GM23248 (cell line): ENCODE results near the gene PRDX2. TPM values are rescaled to one million over a fixed set of nuclear protein-coding genes. Genes with fewer than 3 reads are reported as not detected.

ENCODE experiments used
- DNase-seq: peaks from one replicate; pipeline ENCODE4 v3.0.0-alpha.2; 2015
- H2AFZ ChIP-seq: fragments of 200-600 bp; sonication (generic); 2 replicates; pipeline ENCODE4 v1.6.1; 2016; ENCODE audit warnings: antibody characterized with exemption
- H3F3A ChIP-seq: fragments of 200-600 bp; sonication (generic); 2 replicates; pipeline ENCODE4 v1.6.1; 2016; ENCODE audit warnings: mild to moderate bottlenecking, antibody characterized with exemption, mixed run types; ENCODE audit not compliant: insufficient read depth
- H3K27ac ChIP-seq: fragments of 200-600 bp; sonication (generic); 2 replicates; pipeline ENCODE4 v1.5.1; 2016; ENCODE audit warnings: mild to moderate bottlenecking
- H3K27me3 ChIP-seq: fragments of 200-600 bp; sonication (generic); replicated peaks from 2 replicates; pipeline ENCODE4 v1.6.1; 2016; ENCODE audit warnings: mild to moderate bottlenecking; ENCODE audit not compliant: insufficient read depth
- H3K36me3 ChIP-seq: fragments of 200-600 bp; sonication (generic); 2 replicates; pipeline ENCODE4 v1.6.1; 2016; ENCODE audit warnings: low read depth, mild to moderate bottlenecking
- H3K4me1 ChIP-seq: fragments of 200-600 bp; sonication (generic); 2 replicates; pipeline ENCODE4 v1.6.1; 2016; ENCODE audit warnings: mild to moderate bottlenecking; ENCODE audit not compliant: insufficient read depth
- H3K4me2 ChIP-seq: fragments of 200-600 bp; sonication (generic); one replicate; pipeline ENCODE4 v1.6.1; 2016; ENCODE audit warnings: mild to moderate bottlenecking; ENCODE audit not compliant: unreplicated experiment
- H3K4me3 ChIP-seq: fragments of 200-600 bp; sonication (generic); 2 replicates; pipeline ENCODE4 v1.5.1; 2016; ENCODE audit warnings: mild to moderate bottlenecking
- H3K79me2 ChIP-seq: fragments of 200-600 bp; sonication (generic); 2 replicates; pipeline ENCODE4 v1.6.1; 2016; ENCODE audit warnings: mild to moderate bottlenecking; ENCODE audit not compliant: insufficient read depth
- H3K9ac ChIP-seq: fragments of 200-600 bp; sonication (generic); 2 replicates; pipeline ENCODE4 v1.6.1; 2016; ENCODE audit warnings: mild to moderate bottlenecking
- H3K9me2 ChIP-seq: fragments of 200-600 bp; sonication (generic); 2 replicates; pipeline ENCODE4 v1.6.1; 2016; ENCODE audit warnings: mixed run types, mild to moderate bottlenecking, moderate library complexity; ENCODE audit not compliant: insufficient read depth
- H3K9me3 ChIP-seq: fragments of 200-600 bp; sonication (generic); one replicate; pipeline ENCODE4 v1.6.1; 2017; ENCODE audit warnings: low read depth
- H4K20me1 ChIP-seq: fragments of 200-600 bp; sonication (generic); 2 replicates; pipeline ENCODE4 v1.6.0; 2016; ENCODE audit not compliant: insufficient read depth
- EZH2 ChIP-seq: fragments of 200-600 bp; sonication (generic); IDR thresholded peaks from 2 replicates; pipeline ENCODE4 v1.6.1; 2018; ENCODE audit warnings: antibody characterized with exemption, mild to moderate bottlenecking; ENCODE audit not compliant: insufficient read depth, poor library complexity, severe bottlenecking
- EZH2phosphoT487 ChIP-seq: fragments of 200-600 bp; sonication (generic); IDR thresholded peaks from 2 replicates; pipeline ENCODE4 v1.6.1; 2018; ENCODE audit warnings: antibody characterized with exemption, moderate library complexity, mild to moderate bottlenecking, low read depth; ENCODE audit not compliant: insufficient read depth
- WGBS, 2 experiments: methylation state at CpG; one replicate each; pipeline ENCODE4 v1.1.6; 2015 to 2017; ENCODE audit warnings: low lambda C conversion rate in 2 of 2, low coverage in 1 of 2; ENCODE audit errors: missing lambda C conversion rate in 2 of 2; 5-methylcytosine and 5-hydroxymethylcytosine counted together
- in situ Hi-C: fragments of 300-500 bp; cut with MboI; formaldehyde crosslinking; loops from 2 replicates; pipeline ENCODE4 v1.15.0; 2020
- microRNA-seq: library from miRNA; unstranded; fragments of <30 nt; microRNA quantifications from one replicate; pipeline ENCODE4, GENCODE V29; 2016; ENCODE audit warnings: borderline number of aligned reads
- polyA plus RNA-seq: library from polyadenylated mRNA; unstranded; fragments of >200 nt; fragmentation: Nextera tagmentation; extraction: Ambion mirVana; gene quantifications from 2 replicates; pipeline ENCODE4 v1.2.1, GENCODE V29; 2016
- small RNA-seq: library from RNA; depleted of rRNA; stranded (forward); fragments of <200 nt; gene quantifications from one replicate; pipeline ENCODE3, GENCODE V24; 2014; ENCODE audit warnings: low read depth, low replicate concordance
- total RNA-seq: library from RNA; depleted of rRNA; stranded (reverse); fragments of >200 nt; shearing (Covaris generic); gene quantifications from 2 replicates; pipeline ENCODE4 v1.2.3, GENCODE V29; 2014; rRNA removed

The PRDX2 gene
- total and polyA plus RNA-seq, 2 experiments from 2014 or later: 230 to 252 TPM

GRCh38 chr19:12751635-12752034 is 50.0 kb downstream of the PRDX2 start, which contains the start of gene BEST2:
TSS of gene BEST2 (plus strand) at chr19:12751791. CDS start at chr19:12752593, 802 bp downstream.
- H3K27ac ChIP-seq: no peak within 1 kb of the TSS
- 0 out of 2 replicates have a peak, but pooled peaks cover 4% of the 10 kb centered on the region for H3K4me1 ChIP-seq
- H3K9me2 ChIP-seq: no peaks in the 10 kb centered on the region
- H3K36me3 ChIP-seq: no peaks in the 10 kb centered on the region
- no peaks in the 10 kb centered on the region for H3K9me3 ChIP-seq
- 0 out of 2 replicates have a peak, but pooled peaks cover 5% of the 10 kb centered on the region for H3K27me3 ChIP-seq
- no peak within 1 kb of the TSS for H3K9ac ChIP-seq
- H3K79me2 ChIP-seq: no peaks in the 10 kb centered on the region
- H3K4me2 ChIP-seq: no peak within 1 kb of the TSS
- no peak within 1 kb of the TSS for H3K4me3 ChIP-seq
- WGBS, 2 experiments: 66 to 70% methylated on average over 9 to 14 of the region's 14 CpGs
- H2AFZ ChIP-seq: no peak within 1 kb of the TSS
- in situ Hi-C loops: no loop called here
- no peaks in the 10 kb centered on the region for H3F3A ChIP-seq
- TF ChIP-seq EZH2phosphoT487 (no peak), EZH2 (no peak)
- DNase-seq: no peak
- H4K20me1 ChIP-seq: no peaks in the 10 kb centered on the region

GRCh38 chr19:12750851-12751250 is 50.7 kb downstream of the PRDX2 start:
- TF ChIP-seq EZH2phosphoT487 (no peak), EZH2 (no peak)
- Histone ChIP-seq H3K4me1 (0 out of 2 replicates have a peak, but pooled peaks cover 4% of the 10 kb centered on the region), H3K9ac (no peak overlapping the region), H3K79me2 (no peaks in the 10 kb centered on the region), H3K36me3 (peaks cover 2% of the 10 kb centered on the region; the same call in 1 of the 2 replicates), H3K27ac (no peak overlapping the region), H4K20me1 (no peaks in the 10 kb centered on the region), H3K4me3 (no peak overlapping the region), H3K27me3 (0 out of 2 replicates have a peak, but pooled peaks cover 5% of the 10 kb centered on the region), H3K9me2 (no peaks in the 10 kb centered on the region), H3K9me3 (no peaks in the 10 kb centered on the region), H3F3A (no peaks in the 10 kb centered on the region), H2AFZ (no peak overlapping the region), H3K4me2 (no peak overlapping the region)
- DNase-seq: peak; percentile 66
- in situ Hi-C loops: no loop called here
- 46 to 51% methylated on average over 9 of the region's 9 CpGs for WGBS, 2 experiments

GRCh38 chr19:12749938-12750521 is 51.6 kb downstream of the PRDX2 start:
- H3K4me3 ChIP-seq: no peak overlapping the region
- peak; percentile 33 for DNase-seq
- 39 to 44% methylated on average over 24 of the region's 24 CpGs for WGBS, 2 experiments
- no peaks in the 10 kb centered on the region for H4K20me1 ChIP-seq
- no peaks in the 10 kb centered on the region for H3K79me2 ChIP-seq
- in situ Hi-C loops: no loop called here
- H3K27me3 ChIP-seq: 0 out of 2 replicates have a peak, but pooled peaks cover 5% of the 10 kb centered on the region
- no peaks in the 10 kb centered on the region for H3K9me2 ChIP-seq
- no peak for TF ChIP-seq EZH2phosphoT487
- no peak for TF ChIP-seq EZH2
- H3K36me3 ChIP-seq: peaks cover 4% of the 10 kb centered on the region; the same call in 1 of the 2 replicates
- H3K4me1 ChIP-seq: 0 out of 2 replicates have a peak, but pooled peaks cover 4% of the 10 kb centered on the region
- no peak overlapping the region for H3K9ac ChIP-seq
- no peak overlapping the region for H2AFZ ChIP-seq
- no peaks in the 10 kb centered on the region for H3F3A ChIP-seq
- H3K4me2 ChIP-seq: no peak overlapping the region
- H3K9me3 ChIP-seq: no peaks in the 10 kb centered on the region
- H3K27ac ChIP-seq: no peak overlapping the region

GRCh38 chr19:12748489-12748888 is 53.1 kb downstream of the PRDX2 start:
- Histone ChIP-seq H3K9me2 (no peaks in the 10 kb centered on the region), H3K4me3 (no peak overlapping the region), H3K9ac (no peak overlapping the region), H3K4me2 (no peak overlapping the region), H3K9me3 (no peaks in the 10 kb centered on the region), H2AFZ (no peak overlapping the region), H3K27ac (no peak overlapping the region), H4K20me1 (no peaks in the 10 kb centered on the region), H3K36me3 (peaks cover 4% of the 10 kb centered on the region; the same call in 1 of the 2 replicates), H3K4me1 (0 out of 2 replicates have a peak, but pooled peaks cover 4% of the 10 kb centered on the region), H3F3A (no peaks in the 10 kb centered on the region), H3K79me2 (no peaks in the 10 kb centered on the region), H3K27me3 (0 out of 2 replicates have a peak, but pooled peaks cover 5% of the 10 kb centered on the region)
- in situ Hi-C loops: no loop called here
- TF ChIP-seq EZH2phosphoT487 (no peak), EZH2 (no peak)
- DNase-seq: no peak
- 83 to 89% methylated on average over 5 to 6 of the region's 6 CpGs for WGBS, 2 experiments

Small RNA genes lying within 50 kb of the gene (microRNA-seq; reads per million reads assigned to microRNA genes)
- gene MIR5684: not detected

Small RNA genes lying within 50 kb of the gene (small RNA-seq; reads per million reads assigned to genes)
- gene MIR5684: not detected

Other genes starting within 250 kb of the PRDX2 start
- gene ZNF490, start 191.0 kb downstream of the PRDX2 start, total RNA-seq: 4.0 and 11.8 TPM in 2 replicates
- gene ZNF490, start 191.0 kb downstream of the PRDX2 start, polyA plus RNA-seq: 2.6 and 2.7 TPM in 2 replicates
- 11.6 and 11.9 TPM in 2 replicates for gene ZNF791, start 190.9 kb downstream of the PRDX2 start, total RNA-seq
- gene ZNF791, start 190.9 kb downstream of the PRDX2 start, polyA plus RNA-seq: 12.6 and 14.5 TPM in 2 replicates
- gene MAN2B1, start 135.1 kb downstream of the PRDX2 start, total RNA-seq: 56.5 and 81.7 TPM in 2 replicates
- 37.1 and 40.6 TPM in 2 replicates for gene MAN2B1, start 135.1 kb downstream of the PRDX2 start, polyA plus RNA-seq
- gene WDR83, start 135.0 kb downstream of the PRDX2 start, total RNA-seq: 8.2 and 9.4 TPM in 2 replicates
- gene WDR83, start 135.0 kb downstream of the PRDX2 start, polyA plus RNA-seq: 12.7 and 13.1 TPM in 2 replicates
- gene DHPS, start 119.9 kb downstream of the PRDX2 start, total RNA-seq: 68.4 and 104 TPM in 2 replicates
- 50.9 and 56.0 TPM in 2 replicates for gene DHPS, start 119.9 kb downstream of the PRDX2 start, polyA plus RNA-seq
- gene GNG14, start 113.8 kb downstream of the PRDX2 start, total RNA-seq: not detected in 2 replicates
- not detected in 2 replicates for gene GNG14, start 113.8 kb downstream of the PRDX2 start, polyA plus RNA-seq
- 13.8 and 22.3 TPM in 2 replicates for gene FBXW9, start 105.2 kb downstream of the PRDX2 start, total RNA-seq
- 14.2 TPM in 2 replicates for gene FBXW9, start 105.2 kb downstream of the PRDX2 start, polyA plus RNA-seq
- 30.9 and 34.3 TPM in 2 replicates for gene TNPO2, start 77.9 kb downstream of the PRDX2 start, total RNA-seq
- 13.2 and 13.3 TPM in 2 replicates for gene TNPO2, start 77.9 kb downstream of the PRDX2 start, polyA plus RNA-seq
- 202 and 210 TPM in 2 replicates for gene TRIR, start 67.1 kb downstream of the PRDX2 start, total RNA-seq
- 162 and 170 TPM in 2 replicates for gene TRIR, start 67.1 kb downstream of the PRDX2 start, polyA plus RNA-seq
- 81.3 and 110 TPM in 2 replicates for gene GET3, start 64.3 kb downstream of the PRDX2 start, total RNA-seq
- gene GET3, start 64.3 kb downstream of the PRDX2 start, polyA plus RNA-seq: 106 and 111 TPM in 2 replicates
- not detected in 2 replicates for gene BEST2, start 50.0 kb downstream of the PRDX2 start, total RNA-seq
- gene BEST2, start 50.0 kb downstream of the PRDX2 start, polyA plus RNA-seq: not detected in 2 replicates
- gene HOOK2, start 26.2 kb downstream of the PRDX2 start, total RNA-seq: 17.1 TPM in 2 replicates
- gene HOOK2, start 26.2 kb downstream of the PRDX2 start, polyA plus RNA-seq: 11.8 and 12.4 TPM in 2 replicates
- 159 and 195 TPM in 2 replicates for gene JUNB, start 10.3 kb downstream of the PRDX2 start, total RNA-seq
- gene JUNB, start 10.3 kb downstream of the PRDX2 start, polyA plus RNA-seq: 95.1 and 96.2 TPM in 2 replicates
- not detected in 2 replicates for gene THSD8, start 269 bp upstream of the PRDX2 start, total RNA-seq
- gene THSD8, start 269 bp upstream of the PRDX2 start, polyA plus RNA-seq: 10.8 and 12.5 TPM in 2 replicates
- 8.2 and 16.9 TPM in 2 replicates for gene RNASEH2A, start 4.8 kb upstream of the PRDX2 start, total RNA-seq
- 23.8 and 32.3 TPM in 2 replicates for gene RNASEH2A, start 4.8 kb upstream of the PRDX2 start, polyA plus RNA-seq
- gene RTBDN, start 32.8 kb upstream of the PRDX2 start, total RNA-seq: not detected in 2 replicates
- not detected in 2 replicates for gene RTBDN, start 32.8 kb upstream of the PRDX2 start, polyA plus RNA-seq
- gene MAST1, start 36.7 kb upstream of the PRDX2 start, total RNA-seq: 1.8 TPM in 1 of 2 replicates, not detected in the other
- 0.24 TPM in 1 of 2 replicates, not detected in the other for gene MAST1, start 36.7 kb upstream of the PRDX2 start, polyA plus RNA-seq
- 35.4 and 40.9 TPM in 2 replicates for gene DNASE2, start 79.6 kb upstream of the PRDX2 start, total RNA-seq
- gene DNASE2, start 79.6 kb upstream of the PRDX2 start, polyA plus RNA-seq: 51.7 and 52.4 TPM in 2 replicates
- gene KLF1, start 85.4 kb upstream of the PRDX2 start, total RNA-seq: 0.11 TPM in 1 of 2 replicates, not detected in the other
- not detected in 2 replicates for gene KLF1, start 85.4 kb upstream of the PRDX2 start, polyA plus RNA-seq
- gene GCDH, start 89.4 kb upstream of the PRDX2 start, total RNA-seq: 22.5 and 30.0 TPM in 2 replicates
- 20.0 and 20.7 TPM in 2 replicates for gene GCDH, start 89.4 kb upstream of the PRDX2 start, polyA plus RNA-seq
- gene SYCE2, start 117.5 kb upstream of the PRDX2 start, total RNA-seq: 0.25 TPM in 1 of 2 replicates, not detected in the other
- gene SYCE2, start 117.5 kb upstream of the PRDX2 start, polyA plus RNA-seq: 0.49 and 0.56 TPM in 2 replicates
- 33.5 and 39.2 TPM in 2 replicates for gene FARSA, start 131.9 kb upstream of the PRDX2 start, total RNA-seq
- 79.9 and 83.4 TPM in 2 replicates for gene FARSA, start 131.9 kb upstream of the PRDX2 start, polyA plus RNA-seq
- gene CALR, start 136.8 kb upstream of the PRDX2 start, total RNA-seq: 1,238 and 1,432 TPM in 2 replicates
- 1,015 and 1,067 TPM in 2 replicates for gene CALR, start 136.8 kb upstream of the PRDX2 start, polyA plus RNA-seq
- 88.5 and 107 TPM in 2 replicates for gene RAD23A, start 144.1 kb upstream of the PRDX2 start, total RNA-seq
- gene RAD23A, start 144.1 kb upstream of the PRDX2 start, polyA plus RNA-seq: 177 and 182 TPM in 2 replicates
- gene GADD45GIP1, start 155.4 kb upstream of the PRDX2 start, total RNA-seq: 41.6 and 48.4 TPM in 2 replicates
- 132 and 136 TPM in 2 replicates for gene GADD45GIP1, start 155.4 kb upstream of the PRDX2 start, polyA plus RNA-seq
- not detected in 2 replicates for gene DAND5, start 167.8 kb upstream of the PRDX2 start, total RNA-seq
- gene DAND5, start 167.8 kb upstream of the PRDX2 start, polyA plus RNA-seq: not detected in 2 replicates
- 71.0 and 81.4 TPM in 2 replicates for gene NFIX, start 193.7 kb upstream of the PRDX2 start, total RNA-seq
- 59.2 and 60.8 TPM in 2 replicates for gene NFIX, start 193.7 kb upstream of the PRDX2 start, polyA plus RNA-seq